ENCODE measurements around the gene TTR.

TTR gene

GRCh38 chr18:31591628-31592027 lies at the start of gene TTR:
Gene TTR (plus strand): TSS chr18:31591877. CDS start chr18:31591903, 26 bp downstream.
- DNase-seq (ENCODE audit: low spot score) = no peak

- DNase-seq (ENCODE audit: low spot score) = no peak
Observed at GRCh38 chr18:31546476-31546875, 45.2 kb upstream of the TTR start.

- DNase-seq (ENCODE audit: low spot score) = no peak
Observed at GRCh38 chr18:31548853-31549252, 42.8 kb upstream of the TTR start.

DNA sequence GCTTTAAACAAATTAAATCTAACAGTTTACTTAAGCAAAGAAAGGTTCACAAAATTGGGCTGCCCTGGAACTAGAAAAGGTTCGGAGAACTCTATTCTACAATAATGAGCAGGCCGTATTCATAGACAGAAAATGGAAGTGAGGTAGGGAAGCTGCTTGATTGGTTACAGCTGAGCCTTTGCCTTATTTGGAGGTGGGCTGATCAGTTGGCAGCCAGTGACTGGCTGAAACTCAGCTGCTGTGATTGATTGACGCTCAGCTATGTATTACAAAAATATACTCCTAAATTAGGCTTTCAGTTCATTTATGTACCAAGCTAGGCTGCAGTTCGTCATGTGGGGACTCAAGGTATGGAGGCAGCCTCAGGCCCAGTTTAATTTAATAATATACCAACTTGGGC lies 42.3 kb upstream of the TTR start:
- DNase-seq (ENCODE audit: low spot score) = no peak

DNA sequence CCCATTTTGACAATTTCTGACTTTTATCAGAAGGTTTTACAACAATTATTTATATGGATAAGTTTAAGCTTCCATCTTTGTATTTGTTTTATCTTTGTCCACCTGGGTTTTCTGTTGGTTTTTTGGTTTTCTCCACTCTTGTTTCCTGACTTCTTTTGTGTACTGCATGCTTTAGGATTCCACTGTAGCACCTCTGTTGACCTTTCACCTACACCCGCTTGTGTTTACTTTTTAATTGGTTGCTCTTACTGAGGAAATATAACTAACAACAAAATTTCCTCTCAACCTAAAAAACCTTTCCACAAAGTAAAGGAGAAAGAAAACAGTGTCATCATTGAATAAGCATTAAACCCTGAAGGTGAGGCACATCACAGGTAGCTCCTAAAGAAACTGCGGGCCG lies 39.8 kb upstream of the TTR start:
- no peak for DNase-seq (ENCODE audit: low spot score)

DNA sequence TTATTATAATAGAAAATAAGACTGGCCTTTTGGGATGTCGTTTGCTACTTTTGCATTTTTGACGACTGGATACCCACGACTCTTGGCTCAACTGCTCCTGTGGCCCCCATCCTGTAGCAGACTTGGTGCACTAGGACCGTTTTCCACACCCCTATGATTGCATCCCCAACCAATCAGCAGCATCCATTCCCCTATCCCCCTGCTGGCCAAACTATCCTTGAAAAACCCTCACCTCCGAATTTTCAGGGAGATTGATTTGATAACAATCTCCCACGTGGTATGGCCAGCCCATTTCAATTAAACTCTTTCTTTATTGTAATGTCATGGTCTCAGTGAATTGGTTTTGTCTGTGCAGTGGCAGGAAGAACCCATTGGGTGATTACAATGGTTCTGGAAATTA lies 37.9 kb upstream of the TTR start:
- no peak for DNase-seq (ENCODE audit: low spot score)

- DNase-seq (ENCODE audit: low spot score) = no peak
Observed at GRCh38 chr18:31554776-31555175, 36.9 kb upstream of the TTR start.

DNA sequence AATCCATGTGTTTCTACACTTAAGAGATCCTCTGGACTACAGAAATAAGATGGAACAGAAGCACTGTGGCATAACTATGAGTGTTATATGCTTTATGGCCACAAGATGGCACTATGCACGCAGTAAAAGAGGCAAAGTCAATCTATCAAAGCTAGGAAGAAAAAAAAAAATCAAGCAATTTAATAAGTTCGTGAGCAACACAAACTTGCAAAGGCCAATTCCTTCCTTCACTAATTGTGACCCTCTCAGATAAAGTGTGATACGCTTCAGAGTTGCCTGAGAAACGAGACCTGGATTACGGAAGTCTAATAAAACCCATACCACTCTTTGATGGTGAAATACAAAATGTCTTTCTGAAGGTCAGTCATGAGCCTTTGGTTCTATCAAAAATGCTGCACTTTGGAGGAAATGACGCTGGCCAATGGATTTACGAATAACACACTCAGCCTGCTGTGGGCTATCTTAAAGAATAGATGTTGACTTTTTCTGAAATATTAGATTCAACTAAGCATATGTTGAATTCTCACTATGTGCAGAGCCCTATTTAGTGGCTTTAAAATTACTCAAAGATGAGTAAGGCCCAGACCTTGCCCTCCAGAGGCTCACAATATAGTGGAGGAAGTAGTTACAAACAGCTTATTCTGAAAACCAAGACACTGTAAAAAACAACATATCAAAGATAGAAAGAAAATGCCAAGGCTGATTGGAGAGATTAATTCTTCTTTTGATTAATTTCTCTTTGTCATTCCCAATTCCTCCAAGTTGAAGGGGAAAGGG lies 35.5 kb upstream of the TTR start:
- no peak for DNase-seq (ENCODE audit: low spot score)

- DNase-seq (ENCODE audit: low spot score) = no peak
Observed at GRCh38 chr18:31557446-31557845, 34.2 kb upstream of the TTR start.

DNA sequence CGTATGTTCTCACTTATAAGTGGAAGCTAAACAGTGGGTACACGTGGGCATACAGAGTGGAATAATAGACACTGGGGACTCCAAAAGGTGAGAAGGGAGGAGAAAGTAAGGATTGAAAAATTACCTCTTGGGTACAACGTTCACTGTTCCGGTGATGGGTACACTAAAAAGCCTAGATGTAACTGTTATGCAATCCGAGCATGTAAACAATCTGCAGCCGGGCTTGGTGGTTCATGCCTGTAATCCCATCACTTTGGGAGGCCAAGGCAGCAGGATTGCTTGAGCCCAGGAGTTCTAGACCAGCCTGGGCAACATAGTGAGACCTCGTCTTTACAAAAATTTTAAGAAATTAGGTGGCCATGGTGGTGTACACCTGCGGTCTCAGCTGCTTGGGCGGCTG lies 33.1 kb upstream of the TTR start:
- no peak for DNase-seq (ENCODE audit: low spot score)

DNA sequence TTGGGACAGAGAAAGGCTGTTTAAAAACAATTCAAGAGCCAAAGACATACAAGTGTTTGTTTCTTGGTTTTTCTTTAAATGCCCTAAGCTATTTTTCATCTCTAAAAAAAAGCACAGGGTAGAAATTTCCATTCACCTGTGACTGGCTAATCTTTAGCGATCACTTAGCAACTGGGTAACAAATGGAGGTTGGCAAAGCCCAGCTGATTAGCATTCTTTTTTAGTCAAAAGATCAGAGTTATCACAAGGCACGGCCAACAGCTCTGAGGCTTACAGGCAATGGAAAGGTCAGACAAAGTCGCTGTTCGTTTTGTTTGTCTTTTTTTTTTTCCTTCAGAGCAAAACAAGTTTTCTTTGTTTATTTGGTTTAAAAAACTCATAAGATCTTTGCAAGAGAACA lies 29.0 kb upstream of the TTR start:
- DNase-seq (ENCODE audit: low spot score) = no peak

DNA sequence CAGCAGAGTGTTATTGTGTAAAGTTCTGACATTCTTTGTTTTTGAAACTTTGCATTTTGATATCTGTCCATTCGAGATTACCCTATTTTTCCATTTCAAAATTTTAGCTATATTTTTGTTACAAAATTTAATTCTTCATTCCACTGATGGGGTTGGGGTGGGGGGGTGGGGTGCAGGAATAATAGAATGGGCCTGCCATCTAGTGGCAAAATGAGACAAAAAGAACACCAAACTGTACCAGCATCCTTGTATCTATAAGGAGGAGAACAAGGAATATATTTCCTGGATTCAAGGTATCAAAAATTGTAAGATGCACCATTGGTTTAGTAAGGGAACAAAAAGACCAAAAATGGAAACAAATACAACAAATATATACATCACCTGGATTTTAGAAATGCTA lies 27.9 kb upstream of the TTR start:
- no peak for DNase-seq (ENCODE audit: low spot score)

DNA sequence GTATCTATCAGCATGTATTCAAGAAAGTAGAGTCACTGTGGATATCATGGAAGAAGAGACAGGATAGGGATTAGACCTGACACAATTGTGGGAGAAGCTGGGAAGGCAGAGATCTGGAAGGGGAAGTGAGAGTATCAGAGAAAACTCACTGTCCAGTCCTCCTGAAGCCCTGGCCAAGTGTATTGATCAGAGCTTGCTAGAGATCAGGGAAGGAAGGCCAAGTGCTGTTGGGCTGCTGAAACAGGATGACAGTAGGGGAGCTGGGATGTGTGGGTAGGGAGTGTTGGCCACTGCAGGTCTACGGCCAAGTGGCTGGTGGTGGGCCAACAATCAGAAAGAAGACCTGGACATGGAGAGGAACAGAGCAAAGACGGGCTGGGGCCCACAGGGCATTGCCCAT lies 26.3 kb upstream of the TTR start:
- DNase-seq (ENCODE audit: low spot score) = no peak

GRCh38 chr18:31565782-31566512 lies 25.7 kb upstream of the TTR start:
- no peak for DNase-seq (ENCODE audit: low spot score)

GRCh38 chr18:31566576-31567306 lies 24.9 kb upstream of the TTR start:
- no peak for DNase-seq (ENCODE audit: low spot score)

- DNase-seq (ENCODE audit: low spot score) = no peak
Observed at GRCh38 chr18:31572368-31572767, 19.3 kb upstream of the TTR start.

- DNase-seq (ENCODE audit: low spot score) = no peak
Observed at GRCh38 chr18:31573051-31573450, 18.6 kb upstream of the TTR start.

DNA sequence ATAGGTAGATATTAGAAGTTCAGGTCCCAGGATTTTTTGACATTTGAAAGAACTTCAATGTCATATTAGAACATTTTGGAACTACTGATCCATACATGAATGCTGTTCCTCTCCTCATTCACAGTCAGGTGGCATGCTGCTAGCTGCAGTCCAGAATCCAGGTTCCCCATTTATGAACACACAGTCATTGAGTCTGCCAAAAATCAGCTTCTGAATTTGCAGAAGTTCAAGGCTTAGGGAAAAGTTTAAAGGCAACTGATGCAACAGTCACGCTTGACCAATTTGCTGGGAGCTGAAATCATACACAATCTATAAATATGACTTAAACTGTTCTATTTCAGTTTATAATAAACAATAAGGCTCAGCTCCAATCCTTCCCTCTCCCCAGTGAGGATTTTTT lies 17.3 kb upstream of the TTR start:
- DNase-seq (ENCODE audit: low spot score) = no peak

- DNase-seq (ENCODE audit: low spot score) = no peak
Observed at GRCh38 chr18:31575515-31576257, 16.0 kb upstream of the TTR start.

- DNase-seq (ENCODE audit: low spot score) = no peak
Observed at GRCh38 chr18:31576670-31577069, 15.0 kb upstream of the TTR start.

GRCh38 chr18:31577195-31577594 lies 14.5 kb upstream of the TTR start:
- no peak for DNase-seq (ENCODE audit: low spot score)

DNA sequence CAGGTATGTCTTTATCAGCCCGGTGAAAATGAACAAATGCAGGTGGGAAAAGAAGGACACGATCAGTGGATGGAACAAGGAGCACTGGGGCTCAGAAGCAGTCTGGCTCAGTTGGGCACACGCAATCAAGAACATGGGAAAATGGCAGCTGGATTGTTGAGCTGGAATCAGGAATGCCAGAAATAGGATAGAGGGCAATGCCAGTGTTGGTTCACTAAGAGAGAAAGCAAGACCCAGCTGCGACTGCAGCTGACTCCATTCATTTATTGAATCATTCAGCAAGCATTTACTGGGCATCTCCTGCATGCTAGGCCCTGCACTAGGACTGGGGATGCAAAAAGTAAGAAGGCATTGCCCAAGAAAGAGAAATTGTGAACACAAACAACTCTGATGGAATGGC lies 13.6 kb upstream of the TTR start:
- DNase-seq (ENCODE audit: low spot score) = no peak
